ENCODE measurements around the gene ESR1.
"Not testable (repeated sequence)": the region's sequence is repeated elsewhere in the genome, so short reads cannot be mapped to it uniquely, and the experiment has no call there.

Gene ESR1

DNA sequence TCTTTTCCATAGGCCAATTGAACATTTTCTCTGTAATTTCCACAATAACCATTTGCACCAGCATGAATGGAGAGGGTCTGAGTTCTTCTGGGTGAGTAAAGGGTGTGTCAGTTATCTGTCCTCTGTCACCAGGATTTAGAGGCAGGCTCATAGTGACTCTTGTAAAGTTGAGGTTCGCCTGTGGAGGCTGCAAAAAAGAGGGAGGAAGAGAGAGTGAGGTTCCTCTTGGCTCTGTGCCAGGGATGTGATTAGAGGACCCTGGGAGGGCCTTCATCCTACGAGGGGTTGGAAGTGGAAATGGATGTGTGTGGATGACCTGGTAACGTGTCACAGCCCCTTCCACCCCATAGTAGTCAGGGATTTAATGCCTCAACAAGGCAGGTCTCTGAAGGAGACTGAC lies 242.0 kb downstream of the ESR1 start:
- no peak for DNase-seq (ENCODE audit: extremely low read depth in 1 of 2, low read depth in 1 of 2)

DNA sequence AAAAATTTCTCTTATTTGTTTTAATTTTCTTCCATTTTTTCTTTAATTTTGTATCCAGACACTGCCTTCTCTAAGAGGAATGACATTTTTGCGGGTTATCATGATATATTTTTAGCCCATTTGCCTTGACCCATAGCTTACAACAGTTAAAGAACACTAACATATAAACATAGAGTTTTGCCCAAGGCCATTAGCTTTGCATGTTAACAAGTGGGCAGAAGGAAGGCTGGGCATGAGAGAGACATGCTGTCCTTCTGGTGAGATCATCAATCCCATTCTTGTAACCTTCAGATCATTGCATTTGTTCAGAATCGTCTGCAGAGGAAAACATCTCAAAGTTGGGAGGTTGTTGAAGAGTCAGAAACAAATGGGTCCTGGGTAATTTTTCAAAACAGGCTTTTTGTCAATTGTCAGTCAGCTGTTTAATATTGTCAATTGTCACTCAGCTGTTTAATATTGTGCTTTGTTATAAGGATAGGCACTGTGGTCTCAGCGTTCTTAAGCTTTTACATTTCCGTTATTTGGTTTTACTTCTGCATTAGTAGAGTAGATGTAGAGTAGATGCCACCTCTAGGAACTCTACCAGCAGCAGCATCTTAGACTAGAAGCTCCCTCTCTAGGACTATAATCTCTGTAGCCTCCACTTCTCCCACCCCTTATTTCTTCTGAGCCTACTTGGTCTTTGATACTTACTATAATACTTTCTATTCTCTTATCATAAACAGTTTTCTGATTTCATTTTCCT lies 243.1 kb downstream of the ESR1 start:
- DNase-seq (ENCODE audit: extremely low read depth in 1 of 2, low read depth in 1 of 2): no peak

DNA sequence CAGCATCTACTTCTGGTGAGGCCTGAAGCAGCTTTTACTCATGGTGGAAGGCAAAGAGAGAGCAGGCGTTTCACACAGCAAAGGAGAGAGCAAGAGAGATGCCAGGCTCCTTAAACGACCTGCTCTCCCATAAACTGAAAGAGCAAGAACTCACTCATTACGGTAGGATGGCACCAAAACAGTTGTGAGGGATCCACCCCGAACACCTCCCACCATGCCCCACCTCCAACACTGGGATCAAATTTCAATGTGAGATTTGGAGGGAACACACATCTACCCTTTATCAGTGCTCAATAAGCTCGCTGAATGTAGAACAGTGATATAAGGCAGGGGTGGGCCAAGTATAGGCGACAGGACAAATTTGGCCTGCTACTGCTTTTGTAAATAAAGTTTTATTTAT lies 244.6 kb downstream of the ESR1 start:
- no peak for DNase-seq (ENCODE audit: extremely low read depth in 1 of 2, low read depth in 1 of 2)

DNA sequence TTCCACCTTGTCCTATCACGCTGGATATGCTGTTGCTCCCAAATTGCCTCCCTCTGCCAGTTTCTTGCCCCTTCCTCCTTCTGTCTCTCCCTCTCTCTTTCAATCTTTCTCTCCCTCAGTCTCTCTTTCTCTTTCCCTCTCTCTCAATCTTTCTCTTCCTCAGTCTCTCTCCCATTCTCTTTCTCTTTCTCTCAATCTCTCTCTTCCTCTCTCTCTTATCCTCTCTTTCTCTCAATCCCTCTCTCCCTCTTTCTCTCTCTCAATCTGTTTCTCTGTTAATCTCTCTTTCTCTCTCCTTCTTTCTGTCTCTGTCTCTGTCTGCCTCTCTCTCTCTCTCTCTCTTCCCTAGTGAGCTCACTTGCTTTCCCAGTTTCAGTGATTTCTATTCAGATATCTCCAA lies 245.8 kb downstream of the ESR1 start:
- DNase-seq (ENCODE audit: extremely low read depth in 1 of 2, low read depth in 1 of 2): no peak

DNA sequence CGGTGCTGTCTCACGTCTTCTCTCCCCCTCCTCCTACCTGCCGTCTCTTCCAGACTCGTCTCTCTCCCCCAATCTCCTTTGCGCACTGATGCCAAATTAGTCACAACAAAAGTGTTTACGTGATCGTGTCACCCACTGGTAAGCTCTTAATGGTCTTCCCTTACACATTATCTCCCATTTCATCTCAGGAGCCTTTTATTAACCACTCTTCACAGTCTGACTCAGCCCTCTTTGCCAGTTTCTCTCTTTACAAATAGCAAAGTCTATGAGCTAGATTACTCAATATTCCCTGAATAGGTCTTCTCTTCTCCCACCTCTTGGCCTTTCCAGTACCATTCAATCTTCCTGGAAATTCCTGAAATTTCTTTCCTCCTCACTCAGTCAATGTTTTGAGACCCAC lies 247.0 kb downstream of the ESR1 start:
- no peak for DNase-seq (ENCODE audit: extremely low read depth in 1 of 2, low read depth in 1 of 2)

DNA sequence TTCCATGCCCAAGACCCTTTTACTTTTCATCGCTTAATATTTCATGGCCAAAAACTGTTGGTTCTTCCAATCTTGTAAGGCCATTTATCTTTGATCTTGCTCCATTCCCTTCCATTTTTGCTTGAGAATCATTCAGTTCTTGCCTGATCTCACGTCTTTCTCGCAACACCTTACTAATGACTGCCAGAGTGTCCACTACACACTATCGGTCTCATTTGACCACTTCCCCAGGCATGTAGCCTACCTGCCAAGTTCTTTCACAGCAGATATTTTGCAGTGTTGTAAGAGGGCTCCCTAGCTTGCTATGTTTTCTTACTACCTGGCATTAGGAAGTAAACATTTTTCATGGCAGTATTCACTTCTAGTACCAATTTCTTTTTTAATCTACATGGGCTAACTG lies 248.0 kb downstream of the ESR1 start:
- no peak for DNase-seq (ENCODE audit: extremely low read depth in 1 of 2, low read depth in 1 of 2)

DNA sequence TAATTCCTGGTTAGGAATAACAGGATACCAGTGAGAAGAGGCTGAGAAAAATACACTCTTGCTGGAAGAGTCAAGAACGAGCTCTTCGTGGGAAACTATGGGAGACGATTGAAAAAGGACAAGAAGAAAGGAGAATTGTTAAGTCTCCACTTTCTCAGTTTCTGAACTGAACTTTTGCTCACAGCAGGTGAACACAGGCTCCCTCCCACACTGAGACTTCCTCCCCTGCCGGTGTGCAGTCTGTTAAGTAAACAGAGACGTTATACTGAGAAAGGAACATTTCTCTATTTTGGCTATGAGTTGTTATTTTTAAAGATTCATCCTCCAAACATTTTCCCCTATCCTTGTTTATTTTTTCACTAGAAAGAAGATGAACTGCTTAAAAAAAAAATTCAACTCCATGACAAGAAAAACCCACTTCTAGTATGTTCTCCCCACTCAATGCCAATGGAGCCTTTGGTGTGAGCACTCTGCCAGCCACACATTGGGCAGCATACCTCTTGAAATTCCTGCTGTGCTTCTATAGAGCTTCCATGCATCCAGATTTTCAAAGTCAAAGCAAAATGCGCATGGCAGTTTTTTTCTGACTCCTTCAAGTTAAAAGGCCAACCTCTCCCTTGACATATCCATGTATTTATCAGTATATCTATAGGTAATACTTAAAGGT lies 250.5 kb downstream of the ESR1 start:
- DNase-seq (ENCODE audit: extremely low read depth in 1 of 2, low read depth in 1 of 2): no peak

DNA sequence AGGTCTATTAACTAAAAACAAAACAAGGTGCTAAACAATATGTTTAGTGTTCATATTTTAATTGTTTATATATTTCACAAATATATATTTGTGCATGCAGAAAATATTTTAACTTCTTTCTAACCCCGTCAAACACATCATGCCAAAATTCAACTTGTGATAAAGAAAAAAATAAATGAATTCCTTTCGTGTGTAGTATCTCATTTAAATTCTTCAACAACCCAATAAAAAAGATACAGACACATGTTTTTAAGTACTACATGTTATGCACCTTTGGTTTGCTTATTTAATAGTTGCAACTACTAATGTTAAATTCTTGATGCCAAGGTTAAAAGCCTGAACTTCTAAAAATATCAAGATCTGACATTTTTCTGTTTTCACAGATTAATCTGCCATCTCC lies 252.4 kb downstream of the ESR1 start:
- DNase-seq (ENCODE audit: extremely low read depth in 1 of 2, low read depth in 1 of 2): no peak

DNA sequence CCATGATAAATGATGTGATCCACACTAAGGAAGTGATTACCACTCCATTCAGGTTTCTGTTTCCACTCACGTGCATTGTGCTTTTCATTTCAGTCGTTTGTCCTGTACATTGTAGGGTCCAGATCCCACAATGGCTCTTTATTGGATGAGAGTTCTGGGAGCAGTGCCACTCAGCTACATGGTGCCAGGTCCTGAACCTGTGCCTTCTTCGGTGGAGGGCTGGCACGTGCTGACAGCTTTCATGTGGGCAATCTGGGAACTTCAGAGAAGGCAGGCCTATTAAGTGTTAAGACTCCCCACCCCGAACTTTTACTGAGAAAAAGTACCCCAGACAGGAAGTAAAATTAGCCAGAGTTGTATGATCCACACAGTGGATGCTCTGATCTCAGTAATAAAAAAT lies 255.0 kb downstream of the ESR1 start:
- DNase-seq (ENCODE audit: extremely low read depth in 1 of 2, low read depth in 1 of 2): no peak

DNA sequence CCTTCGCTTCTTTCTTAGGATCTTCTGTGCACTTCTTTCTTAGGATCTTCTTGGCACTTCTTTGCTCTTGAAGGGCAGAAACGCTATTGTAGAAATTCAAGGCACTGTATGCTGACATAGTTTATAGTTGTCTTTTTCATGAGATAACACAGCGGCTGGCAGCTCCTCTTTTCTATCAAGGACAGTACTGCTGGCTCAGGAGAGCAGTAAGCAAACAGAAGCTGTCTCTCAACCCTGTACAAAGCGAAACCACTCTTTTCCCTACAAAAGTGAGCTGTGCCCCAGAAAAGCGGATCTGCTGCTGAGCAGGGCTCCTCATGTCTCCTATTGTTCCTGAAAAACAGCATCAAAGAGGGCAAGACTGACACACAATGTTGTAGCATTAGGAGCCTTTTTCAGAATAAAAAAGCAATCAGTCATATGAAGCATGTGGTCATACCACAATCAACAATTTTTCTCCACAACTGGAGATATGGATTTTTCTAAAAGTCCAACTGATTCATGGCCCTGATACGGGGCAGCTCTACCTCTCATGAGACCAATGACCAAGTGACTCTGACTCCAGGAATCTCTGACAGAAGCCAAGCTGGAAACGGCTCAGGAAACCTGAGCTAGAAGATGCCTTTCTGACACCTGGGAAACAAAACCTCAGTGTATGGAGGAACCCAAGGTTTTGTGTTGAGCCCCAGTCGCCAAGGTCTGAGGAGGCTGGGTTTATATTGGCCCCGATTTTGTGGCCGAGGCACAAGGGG lies 255.9 kb downstream of the ESR1 start:
- no peak for DNase-seq (ENCODE audit: extremely low read depth in 1 of 2, low read depth in 1 of 2)

DNA sequence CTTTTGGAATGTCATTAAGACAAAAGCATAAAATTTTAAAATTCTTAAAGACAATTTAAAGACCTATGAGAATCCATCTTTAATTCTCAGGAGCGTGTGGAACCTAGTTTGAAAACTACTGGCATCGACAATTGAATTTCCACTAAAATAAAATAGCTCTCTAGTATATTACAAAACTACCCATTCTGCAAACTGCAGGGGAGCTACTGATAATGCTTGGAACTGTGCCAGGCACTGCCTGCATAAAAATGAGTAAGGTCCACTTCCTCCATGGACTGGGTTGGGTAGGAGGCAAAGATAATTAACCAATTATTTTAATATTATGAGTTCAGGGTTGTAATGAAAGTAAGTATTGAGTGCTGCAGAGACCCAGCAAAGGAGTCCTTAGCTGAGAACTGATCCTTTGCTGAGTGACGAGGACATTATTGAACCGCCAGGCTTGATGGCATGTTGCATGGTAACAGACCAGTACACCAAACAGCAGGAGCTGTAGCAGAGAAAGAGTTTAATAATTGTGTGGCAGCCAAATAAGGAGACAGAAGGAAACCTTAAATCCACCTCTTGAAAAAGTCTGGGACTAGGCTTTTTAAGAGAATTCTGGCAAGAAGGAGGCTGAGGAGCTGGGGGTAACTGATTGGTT lies 261.3 kb downstream of the ESR1 start:
- DNase-seq (ENCODE audit: extremely low read depth in 1 of 2, low read depth in 1 of 2): no peak

DNA sequence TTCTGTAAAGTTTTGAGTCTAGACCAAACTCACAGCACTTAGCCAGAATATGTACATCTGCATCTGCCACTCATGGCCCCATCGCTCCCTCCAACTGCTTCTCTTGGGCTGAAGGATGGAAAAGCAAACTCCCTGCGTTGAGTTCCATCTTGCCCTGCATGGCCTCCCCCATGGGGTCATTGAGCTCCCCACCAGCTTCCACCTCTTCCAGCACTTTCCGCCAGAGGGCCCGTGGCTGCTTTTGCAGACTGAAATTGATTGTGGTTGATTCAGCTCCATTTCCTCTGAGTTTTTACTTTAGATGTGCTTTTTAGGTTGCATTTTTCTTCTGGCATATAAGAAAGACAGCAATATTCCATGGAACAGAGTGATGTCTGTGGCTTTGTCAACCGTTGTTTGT lies 263.1 kb downstream of the ESR1 start:
- DNase-seq (ENCODE audit: extremely low read depth in 1 of 2, low read depth in 1 of 2): no peak

DNA sequence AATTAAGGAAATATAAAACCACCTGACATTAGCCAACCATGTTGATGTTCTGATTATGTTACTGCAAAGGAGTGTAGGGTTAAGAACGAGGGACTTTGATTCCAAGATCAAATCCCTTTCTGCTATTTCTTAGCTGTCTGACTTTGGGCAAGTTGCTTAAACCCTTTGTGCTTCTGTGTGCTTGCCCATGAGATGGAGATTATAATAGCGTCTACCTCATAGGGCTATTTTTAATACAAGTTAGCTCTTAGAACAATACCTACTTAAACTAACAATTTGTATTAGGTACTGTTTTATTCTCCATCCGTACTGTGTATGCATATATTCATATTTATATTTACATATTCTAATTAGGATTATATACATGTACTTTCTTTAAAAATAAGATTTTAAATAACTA lies 263.8 kb downstream of the ESR1 start:
- DNase-seq (ENCODE audit: extremely low read depth in 1 of 2, low read depth in 1 of 2): no peak

DNA sequence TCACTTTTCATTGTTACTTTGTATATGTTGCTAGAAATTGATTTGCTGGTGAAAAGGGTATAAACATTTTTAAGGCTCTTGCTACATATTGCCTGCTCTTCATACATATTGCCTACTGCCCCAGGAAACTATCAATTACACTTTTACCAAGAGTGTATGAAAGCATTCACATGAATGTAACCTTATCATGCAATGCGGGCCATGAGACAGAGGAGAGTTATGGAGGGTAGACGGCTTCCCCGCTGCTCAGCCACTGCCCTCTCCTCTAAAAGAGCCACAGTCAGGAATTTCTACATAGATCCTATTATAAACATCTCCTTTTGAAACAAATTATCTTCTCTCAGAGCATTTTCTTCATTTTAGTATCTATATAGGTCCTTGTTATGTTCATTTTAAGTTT lies 264.4 kb downstream of the ESR1 start:
- DNase-seq (ENCODE audit: extremely low read depth in 1 of 2, low read depth in 1 of 2): no peak

DNA sequence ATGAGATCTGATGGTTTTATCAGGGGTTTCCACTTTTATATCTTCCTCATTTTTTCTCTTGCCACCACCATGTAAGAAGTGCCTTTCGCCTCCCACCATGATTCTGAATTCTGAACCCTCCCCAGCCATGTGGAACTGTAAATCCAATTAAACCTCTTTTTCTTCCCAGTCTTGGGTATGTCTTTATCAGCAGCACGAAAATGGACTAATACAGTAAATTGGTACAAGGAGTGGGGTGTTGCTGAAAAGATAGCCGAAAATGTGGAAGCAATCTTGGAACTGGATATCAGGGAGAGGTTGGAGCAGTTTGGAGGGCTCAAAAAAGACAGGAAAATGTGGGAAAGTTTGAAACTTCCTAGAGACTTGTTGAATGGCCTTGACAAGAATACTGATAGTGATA lies 268.8 kb downstream of the ESR1 start:
- not testable (repeated sequence) for DNase-seq (ENCODE audit: extremely low read depth in 1 of 2, low read depth in 1 of 2)

DNA sequence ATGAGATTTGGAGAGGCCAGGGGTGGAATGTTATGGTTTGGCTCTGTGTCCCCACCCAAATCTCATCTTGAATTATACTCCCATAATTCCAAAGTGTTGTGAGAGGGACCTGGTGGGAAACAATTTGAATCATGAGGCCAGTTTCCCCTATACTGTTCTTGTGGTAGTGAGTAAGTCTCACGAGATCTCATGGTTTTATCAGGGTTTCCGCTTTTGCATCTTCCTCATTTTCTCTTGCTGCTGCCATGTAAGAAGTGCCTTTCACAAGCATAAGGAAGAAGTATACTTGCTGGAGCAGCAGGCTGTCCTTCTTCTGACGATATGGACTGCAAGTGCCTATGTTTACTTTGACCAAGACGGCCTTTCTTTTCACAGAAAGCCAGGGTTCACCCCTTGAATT lies 270.5 kb downstream of the ESR1 start:
- DNase-seq (ENCODE audit: extremely low read depth in 1 of 2, low read depth in 1 of 2): no peak

DNA sequence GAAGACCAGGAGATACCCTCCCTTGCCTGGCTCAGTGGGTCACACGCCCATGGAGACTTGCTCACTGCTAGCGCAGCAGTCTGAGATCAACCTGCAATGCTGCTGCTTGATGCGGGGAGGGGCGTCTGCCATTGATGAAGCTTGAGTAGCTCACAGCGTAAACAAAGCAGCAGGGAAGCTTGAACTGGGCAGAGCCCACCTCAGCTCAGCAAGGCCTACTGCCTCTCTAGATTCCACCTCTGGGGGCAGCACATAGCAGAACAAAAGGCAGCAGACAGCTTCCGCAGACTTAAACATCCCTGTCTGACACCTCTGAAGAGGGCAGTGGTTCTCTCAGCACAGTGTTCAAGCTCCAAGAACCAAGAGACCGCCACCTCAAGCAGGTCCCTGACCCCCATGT lies 271.3 kb downstream of the ESR1 start:
- DNase-seq (ENCODE audit: extremely low read depth in 1 of 2, low read depth in 1 of 2): no peak

DNA sequence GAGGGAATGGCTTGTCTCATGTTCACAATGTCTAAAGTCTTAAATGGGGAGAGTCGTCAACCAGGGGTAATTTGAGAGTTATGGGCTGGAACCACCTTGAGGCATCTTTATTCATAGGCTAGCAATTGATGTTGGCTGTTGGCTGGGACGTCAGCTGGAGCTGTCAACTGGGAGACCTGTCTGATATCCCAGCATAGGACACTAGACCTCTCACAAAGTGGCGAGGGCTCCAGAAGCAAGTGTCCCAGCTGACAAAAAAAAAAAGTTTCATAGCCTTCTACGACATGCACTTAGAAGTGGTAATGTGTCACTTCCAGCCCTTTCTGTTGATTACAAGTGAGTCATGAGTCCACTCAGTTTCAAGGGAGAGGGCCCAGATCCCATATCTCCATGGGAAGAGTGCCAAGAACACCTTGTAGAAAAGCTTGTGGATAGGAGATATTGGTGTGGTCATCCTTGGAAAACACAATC lies 278.0 kb downstream of the ESR1 start:
- DNase-seq (ENCODE audit: extremely low read depth in 1 of 2, low read depth in 1 of 2): no peak

DNA sequence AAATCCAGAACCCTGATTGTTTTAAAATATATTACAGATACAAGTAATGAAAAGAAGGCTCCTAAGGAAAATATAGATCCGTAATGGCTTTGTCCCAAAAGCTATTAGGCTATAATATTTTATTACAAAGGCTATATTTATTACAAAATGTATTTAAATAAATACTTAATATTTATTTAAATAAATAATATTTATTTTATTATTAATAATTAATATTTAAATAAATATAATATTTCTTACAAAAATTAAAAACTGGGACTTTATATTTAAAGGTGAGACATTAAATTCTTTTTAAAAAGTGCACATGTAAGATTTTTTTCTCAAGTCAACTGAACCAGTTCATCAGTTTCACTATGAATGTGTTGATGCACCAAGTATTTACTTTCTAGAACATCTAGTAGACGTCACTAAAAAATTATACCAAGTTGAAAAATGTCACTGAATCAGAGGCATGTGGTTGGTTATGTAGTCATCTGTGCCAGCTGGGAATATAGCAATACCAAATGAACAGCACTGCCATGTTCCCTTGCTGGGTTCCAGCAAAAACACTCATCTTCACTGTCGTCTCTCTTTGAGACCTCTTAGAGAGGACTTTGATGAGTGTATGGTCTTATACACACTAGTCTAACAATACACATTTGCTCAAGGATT lies 278.9 kb downstream of the ESR1 start:
- no peak for DNase-seq (ENCODE audit: extremely low read depth in 1 of 2, low read depth in 1 of 2)

DNA sequence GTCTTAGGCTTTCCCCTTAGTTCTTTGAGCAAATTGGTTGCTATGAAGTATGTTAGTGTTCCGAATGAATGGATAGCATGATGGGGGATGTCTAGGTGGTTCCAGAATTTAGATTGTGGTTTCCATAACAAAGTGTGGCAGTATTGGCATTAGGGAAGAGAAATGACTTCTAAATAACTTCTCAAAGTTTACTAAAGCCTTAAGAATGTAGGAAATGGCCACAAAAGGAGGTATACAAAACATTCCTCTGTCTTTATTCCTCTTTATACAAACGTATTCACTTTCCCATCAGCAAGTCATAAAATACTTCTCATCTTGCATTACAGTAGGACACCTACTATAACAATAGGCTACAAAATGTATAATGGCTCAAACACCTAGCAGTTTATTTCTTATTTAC lies 279.6 kb downstream of the ESR1 start:
- no peak for DNase-seq (ENCODE audit: extremely low read depth in 1 of 2, low read depth in 1 of 2)

DNA sequence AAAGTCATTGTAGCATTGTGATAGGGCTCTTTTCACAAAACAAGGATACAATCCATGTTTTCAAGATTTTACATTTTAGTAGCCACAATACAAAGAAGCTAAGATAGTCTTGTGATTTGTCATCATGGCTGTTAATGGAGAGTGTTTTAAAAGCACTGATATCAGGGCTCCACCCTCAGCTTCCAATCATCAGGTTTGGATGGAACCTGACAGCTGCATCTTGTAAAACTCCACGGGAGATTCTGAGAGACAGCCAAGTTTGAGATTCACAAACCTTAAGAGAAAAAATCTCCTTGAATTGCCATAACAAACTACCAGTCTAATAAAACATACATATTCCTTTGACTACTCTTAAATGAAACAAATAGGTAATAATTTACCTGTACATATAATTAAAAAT lies 280.2 kb downstream of the ESR1 start:
- no peak for DNase-seq (ENCODE audit: extremely low read depth in 1 of 2, low read depth in 1 of 2)
